Measurements from ENCODE around the gene MAGEC3.
A peak's percentile ranks its signal among the peaks of the same experiment; 100 is the strongest.
"Not testable (repeated sequence)": the region's sequence is repeated elsewhere in the genome, so short reads cannot be mapped to it uniquely, and the experiment has no call there.

MAGEC3 gene

GRCh38 chrX:141832247-141832646, 5.9 kb upstream of the MAGEC3 start:
- no peak overlapping the region for H4K8ac ChIP-seq (ENCODE audit: low read depth, low read length)
- no peak overlapping the region for H3K18ac ChIP-seq (ENCODE audit: low read length)
- H2AK5ac ChIP-seq (ENCODE audit: low read length), result no peak overlapping the region
- no peak overlapping the region for H3K4me3 ChIP-seq (ENCODE audit: low read length)
- WGBS (ENCODE audit: extremely low coverage, insufficient coverage, low lambda C conversion rate), result no CpG with 5 or more reads among the region's 3 CpGs
- no peak overlapping the region for H3K56ac ChIP-seq (ENCODE audit: low read length)
- H3K9ac ChIP-seq (ENCODE audit: low read length), result no peak overlapping the region
- no peak overlapping the region for H2BK120ac ChIP-seq (ENCODE audit: low read depth, low read length)
- no peak overlapping the region for H3K23ac ChIP-seq (ENCODE audit: low read length)
- no peaks in the 10 kb centered on the region for H3K36me3 ChIP-seq (ENCODE audit: control insufficient read depth, insufficient read depth, low read length)
- H4K5ac ChIP-seq (ENCODE audit: low read length), result no peak overlapping the region
- H3K27ac ChIP-seq (ENCODE audit: low read depth, low read length), result no peak overlapping the region
- H2BK15ac ChIP-seq (replicated peaks; ENCODE audit: low read depth), result no peak overlapping the region
- no peak overlapping the region for H2BK5ac ChIP-seq (ENCODE audit: low read length)
- H3K4me2 ChIP-seq (ENCODE audit: low read length), result no peak overlapping the region
- DNase-seq, result peak; percentile 1
- no peaks in the 10 kb centered on the region for H3K79me1 ChIP-seq (ENCODE audit: low read length)
- H3K4me1 ChIP-seq (ENCODE audit: control insufficient read depth, low read depth, low read length), result no peaks in the 10 kb centered on the region
- no peaks in the 10 kb centered on the region for H3K27me3 ChIP-seq (ENCODE audit: insufficient read depth, low read length, poor library complexity)
- H3K79me2 ChIP-seq (ENCODE audit: control insufficient read depth, insufficient read depth, low read length), result no peaks in the 10 kb centered on the region
- no peak overlapping the region for H3K4ac ChIP-seq (ENCODE audit: low read depth, low read length)

- H3K4me2 ChIP-seq (ENCODE audit: low read length), result no peak overlapping the region
- no peak overlapping the region for H3K4ac ChIP-seq (ENCODE audit: low read depth, low read length)
- no peaks in the 10 kb centered on the region for H3K79me2 ChIP-seq (ENCODE audit: control insufficient read depth, insufficient read depth, low read length)
- no peaks in the 10 kb centered on the region for H3K36me3 ChIP-seq (ENCODE audit: control insufficient read depth, insufficient read depth, low read length)
- no peak overlapping the region for H2AK5ac ChIP-seq (ENCODE audit: low read length)
- no peak overlapping the region for H2BK120ac ChIP-seq (ENCODE audit: low read depth, low read length)
- WGBS (ENCODE audit: extremely low coverage, insufficient coverage, low lambda C conversion rate), result no CpG with 5 or more reads among the region's 2 CpGs
- no peak overlapping the region for H3K23ac ChIP-seq (ENCODE audit: low read length)
- no peaks in the 10 kb centered on the region for H3K27me3 ChIP-seq (ENCODE audit: insufficient read depth, low read length, poor library complexity)
- H3K27ac ChIP-seq (ENCODE audit: low read depth, low read length), result no peak overlapping the region
- H2BK15ac ChIP-seq (replicated peaks; ENCODE audit: low read depth), result no peak overlapping the region
- H2BK5ac ChIP-seq (ENCODE audit: low read length), result no peak overlapping the region
- no peaks in the 10 kb centered on the region for H3K4me1 ChIP-seq (ENCODE audit: control insufficient read depth, low read depth, low read length)
- H3K56ac ChIP-seq (ENCODE audit: low read length), result no peak overlapping the region
- no peak overlapping the region for H3K18ac ChIP-seq (ENCODE audit: low read length)
- no peak overlapping the region for H4K8ac ChIP-seq (ENCODE audit: low read depth, low read length)
- no peak overlapping the region for H3K9ac ChIP-seq (ENCODE audit: low read length)
- H3K4me3 ChIP-seq (ENCODE audit: low read length), result no peak overlapping the region
- DNase-seq, result no peak
- no peak overlapping the region for H4K5ac ChIP-seq (ENCODE audit: low read length)
- no peaks in the 10 kb centered on the region for H3K79me1 ChIP-seq (ENCODE audit: low read length)
Observed at GRCh38 chrX:141839856-141840255, 1.7 kb downstream of the MAGEC3 start.

GRCh38 chrX:141857479-141857878, 19.4 kb downstream of the MAGEC3 start:
- Histone ChIP-seq H3K27ac (ENCODE audit: low read depth, low read length) (no peak overlapping the region), H3K9ac (ENCODE audit: low read length) (no peak overlapping the region), H2BK5ac (ENCODE audit: low read length) (no peak overlapping the region), H2BK120ac (ENCODE audit: low read depth, low read length) (no peak overlapping the region), H3K27me3 (ENCODE audit: insufficient read depth, low read length, poor library complexity) (no peaks in the 10 kb centered on the region), H3K56ac (ENCODE audit: low read length) (no peak overlapping the region), H3K4me2 (ENCODE audit: low read length) (no peak overlapping the region), H3K4ac (ENCODE audit: low read depth, low read length) (no peak overlapping the region), H4K8ac (ENCODE audit: low read depth, low read length) (no peak overlapping the region), H2AK5ac (ENCODE audit: low read length) (no peak overlapping the region), H3K23ac (ENCODE audit: low read length) (no peak overlapping the region), H3K36me3 (ENCODE audit: control insufficient read depth, insufficient read depth, low read length) (no peaks in the 10 kb centered on the region), H3K79me1 (ENCODE audit: low read length) (no peaks in the 10 kb centered on the region), H3K79me2 (ENCODE audit: control insufficient read depth, insufficient read depth, low read length) (no peaks in the 10 kb centered on the region), H2BK15ac (replicated peaks; ENCODE audit: low read depth) (no peak overlapping the region), H4K5ac (ENCODE audit: low read length) (no peak overlapping the region), H3K4me3 (ENCODE audit: low read length) (no peak overlapping the region), H3K18ac (ENCODE audit: low read length) (no peak overlapping the region), H3K4me1 (ENCODE audit: control insufficient read depth, low read depth, low read length) (no peaks in the 10 kb centered on the region)
- DNase-seq, result no peak
- no CpG with 5 or more reads among the region's 3 CpGs for WGBS (ENCODE audit: extremely low coverage, insufficient coverage, low lambda C conversion rate)

- no peak overlapping the region for H3K56ac ChIP-seq (ENCODE audit: low read length)
- no peak overlapping the region for H2BK15ac ChIP-seq (replicated peaks; ENCODE audit: low read depth)
- H3K27me3 ChIP-seq (ENCODE audit: insufficient read depth, low read length, poor library complexity), result no peaks in the 10 kb centered on the region
- no peaks in the 10 kb centered on the region for H3K4me1 ChIP-seq (ENCODE audit: control insufficient read depth, low read depth, low read length)
- H3K23ac ChIP-seq (ENCODE audit: low read length), result no peak overlapping the region
- no peaks in the 10 kb centered on the region for H3K79me1 ChIP-seq (ENCODE audit: low read length)
- WGBS (ENCODE audit: extremely low coverage, insufficient coverage, low lambda C conversion rate), result no CpG with 5 or more reads among the region's 5 CpGs
- no peak overlapping the region for H3K18ac ChIP-seq (ENCODE audit: low read length)
- H3K4me3 ChIP-seq (ENCODE audit: low read length), result no peak overlapping the region
- H4K8ac ChIP-seq (ENCODE audit: low read depth, low read length), result no peak overlapping the region
- no peaks in the 10 kb centered on the region for H3K79me2 ChIP-seq (ENCODE audit: control insufficient read depth, insufficient read depth, low read length)
- H3K27ac ChIP-seq (ENCODE audit: low read depth, low read length), result no peak overlapping the region
- no peak overlapping the region for H3K4ac ChIP-seq (ENCODE audit: low read depth, low read length)
- H2AK5ac ChIP-seq (ENCODE audit: low read length), result no peak overlapping the region
- H2BK5ac ChIP-seq (ENCODE audit: low read length), result no peak overlapping the region
- H3K36me3 ChIP-seq (ENCODE audit: control insufficient read depth, insufficient read depth, low read length), result no peaks in the 10 kb centered on the region
- no peak overlapping the region for H3K9ac ChIP-seq (ENCODE audit: low read length)
- DNase-seq, result peak; percentile 48
- no peak overlapping the region for H4K5ac ChIP-seq (ENCODE audit: low read length)
- no peak overlapping the region for H3K4me2 ChIP-seq (ENCODE audit: low read length)
- H2BK120ac ChIP-seq (ENCODE audit: low read depth, low read length), result no peak overlapping the region
Observed at GRCh38 chrX:141879616-141880015, 41.5 kb downstream of the MAGEC3 start.

GRCh38 chrX:141888811-141889210, 50.7 kb downstream of the MAGEC3 start:
- not testable (repeated sequence) for H3K23ac ChIP-seq (ENCODE audit: low read length); H3K79me2 ChIP-seq (ENCODE audit: control insufficient read depth, insufficient read depth, low read length); H3K4me3 ChIP-seq (ENCODE audit: low read length); H3K4me1 ChIP-seq (ENCODE audit: control insufficient read depth, low read depth, low read length); H3K56ac ChIP-seq (ENCODE audit: low read length); H2BK15ac ChIP-seq (replicated peaks; ENCODE audit: low read depth); H3K4ac ChIP-seq (ENCODE audit: low read depth, low read length); H2BK5ac ChIP-seq (ENCODE audit: low read length); H3K36me3 ChIP-seq (ENCODE audit: control insufficient read depth, insufficient read depth, low read length); H3K4me2 ChIP-seq (ENCODE audit: low read length); H3K9ac ChIP-seq (ENCODE audit: low read length); H3K79me1 ChIP-seq (ENCODE audit: low read length); H2BK120ac ChIP-seq (ENCODE audit: low read depth, low read length); H3K18ac ChIP-seq (ENCODE audit: low read length); DNase-seq; H3K27ac ChIP-seq (ENCODE audit: low read depth, low read length); H4K8ac ChIP-seq (ENCODE audit: low read depth, low read length); H2AK5ac ChIP-seq (ENCODE audit: low read length); H3K27me3 ChIP-seq (ENCODE audit: insufficient read depth, low read length, poor library complexity); H4K5ac ChIP-seq (ENCODE audit: low read length)
- WGBS (ENCODE audit: extremely low coverage, insufficient coverage, low lambda C conversion rate), result no CpG with 5 or more reads among the region's 5 CpGs

GRCh38 chrX:141894733-141895132, 56.6 kb downstream of the MAGEC3 start:
- H3K4ac ChIP-seq (ENCODE audit: low read depth, low read length), result no peak overlapping the region
- no peak for DNase-seq
- WGBS (ENCODE audit: extremely low coverage, insufficient coverage, low lambda C conversion rate), result no CpG with 5 or more reads among the region's 7 CpGs
- no peak overlapping the region for H4K5ac ChIP-seq (ENCODE audit: low read length)
- H3K27me3 ChIP-seq (ENCODE audit: insufficient read depth, low read length, poor library complexity), result no peaks in the 10 kb centered on the region
- no peaks in the 10 kb centered on the region for H3K4me1 ChIP-seq (ENCODE audit: control insufficient read depth, low read depth, low read length)
- no peak overlapping the region for H3K56ac ChIP-seq (ENCODE audit: low read length)
- H3K23ac ChIP-seq (ENCODE audit: low read length), result no peak overlapping the region
- no peak overlapping the region for H2BK5ac ChIP-seq (ENCODE audit: low read length)
- H4K8ac ChIP-seq (ENCODE audit: low read depth, low read length), result no peak overlapping the region
- H3K79me1 ChIP-seq (ENCODE audit: low read length), result no peaks in the 10 kb centered on the region
- H2BK120ac ChIP-seq (ENCODE audit: low read depth, low read length), result no peak overlapping the region
- H3K4me2 ChIP-seq (ENCODE audit: low read length), result no peak overlapping the region
- H3K36me3 ChIP-seq (ENCODE audit: control insufficient read depth, insufficient read depth, low read length), result no peaks in the 10 kb centered on the region
- no peak overlapping the region for H3K27ac ChIP-seq (ENCODE audit: low read depth, low read length)
- H3K18ac ChIP-seq (ENCODE audit: low read length), result no peak overlapping the region
- no peak overlapping the region for H2BK15ac ChIP-seq (replicated peaks; ENCODE audit: low read depth)
- no peaks in the 10 kb centered on the region for H3K79me2 ChIP-seq (ENCODE audit: control insufficient read depth, insufficient read depth, low read length)
- H3K9ac ChIP-seq (ENCODE audit: low read length), result no peak overlapping the region
- H3K4me3 ChIP-seq (ENCODE audit: low read length), result no peak overlapping the region
- no peak overlapping the region for H2AK5ac ChIP-seq (ENCODE audit: low read length)
